Lower leg skin (tissue), 4 donors: Measurements from ENCODE around the gene RACK1. TPM values are rescaled to one million over a fixed set of nuclear protein-coding genes. Genes with fewer than 3 reads are reported as not detected.

Experiments used
- DNase-seq, 2 donors: peaks; one replicate each; pipeline ENCODE4 v3.0.0-alpha.2; 2019; ENCODE audit warnings: low spot score in 2 of 2
- H3K4me3 ChIP-seq: fragments of 200-600 bp; sonication (generic); 2 replicates; pipeline ENCODE4 v1.5.1; 2017; ENCODE audit warnings: mild to moderate bottlenecking, low read depth; ENCODE audit not compliant: poor library complexity, severe bottlenecking
- POLR2A ChIP-seq, 2 donors: fragments of 450-650 bp; IDR thresholded peaks; one replicate each; pipeline ENCODE4 v1.6.1; 2016 to 2017; ENCODE audit warnings: antibody characterized with exemption in 2 of 2, mild to moderate bottlenecking in 1 of 2, moderate library complexity in 1 of 2
- WGBS, 2 donors: methylation state at CpG; one replicate each; pipeline ENCODE4 v1.1.5; 2018; 5-methylcytosine and 5-hydroxymethylcytosine counted together
- intact Hi-C: fragments of 100-400 bp; cut with DNase I; formaldehyde crosslinking; loops from one replicate; pipeline ENCODE4 v1.15.0; 2023; ENCODE audit warnings: low total_unique reads
- total RNA-seq, 4 donors: library from RNA; depleted of rRNA; stranded (reverse); fragments of >200 nt; gene quantifications; one replicate each; pipeline ENCODE4 v1.1.0, GENCODE V29; 2016
- TF ChIP-seq, protein P1 (sequence below), 3 donors: fragments of 450-650 bp; IDR thresholded peaks; one replicate each; pipeline ENCODE4 v1.5.1; 2016; ENCODE audit warnings: antibody characterized with exemption in 3 of 3, mild to moderate bottlenecking in 3 of 3, moderate library complexity in 2 of 3

RACK1 gene
- total RNA-seq, 4 donors from 2014 or later = 3,064 to 4,085 (median 3,503) TPM

DNA sequence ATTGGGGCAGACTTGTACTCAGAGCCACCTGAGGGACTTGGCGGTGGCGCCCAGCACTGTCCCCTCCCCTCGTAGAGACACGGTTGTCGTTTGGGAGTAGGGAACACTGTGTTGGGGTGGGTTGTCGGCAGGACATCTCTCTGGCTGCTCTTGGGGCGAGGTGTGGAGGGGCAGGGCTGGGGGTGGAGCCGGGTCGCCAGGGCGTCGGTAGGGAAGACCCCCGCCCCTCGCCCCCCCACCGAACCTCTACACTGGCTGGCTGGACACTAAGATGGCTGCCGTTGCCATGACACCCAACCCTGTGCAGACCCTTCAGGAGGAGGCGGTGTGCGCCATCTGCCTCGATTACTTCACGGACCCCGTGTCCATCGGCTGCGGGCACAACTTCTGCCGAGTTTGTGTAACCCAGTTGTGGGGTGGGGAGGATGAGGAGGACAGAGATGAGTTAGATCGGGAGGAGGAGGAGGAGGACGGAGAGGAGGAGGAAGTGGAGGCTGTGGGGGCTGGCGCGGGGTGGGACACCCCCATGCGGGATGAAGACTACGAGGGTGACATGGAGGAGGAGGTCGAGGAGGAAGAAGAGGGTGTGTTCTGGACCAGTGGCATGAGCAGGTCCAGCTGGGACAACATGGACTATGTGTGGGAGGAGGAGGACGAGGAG, 19.8 kb downstream of the RACK1 start:
- H3K4me3 ChIP-seq = peak overlapping the region; percentile 58
- no peak for DNase-seq
- 2% methylated on average over 30 to 31 of the region's 31 CpGs for WGBS, 2 donors
- no peak for TF ChIP-seq POLR2A (IDR thresholded peaks at IDR 0.05)
- TF ChIP-seq, protein P1, sequence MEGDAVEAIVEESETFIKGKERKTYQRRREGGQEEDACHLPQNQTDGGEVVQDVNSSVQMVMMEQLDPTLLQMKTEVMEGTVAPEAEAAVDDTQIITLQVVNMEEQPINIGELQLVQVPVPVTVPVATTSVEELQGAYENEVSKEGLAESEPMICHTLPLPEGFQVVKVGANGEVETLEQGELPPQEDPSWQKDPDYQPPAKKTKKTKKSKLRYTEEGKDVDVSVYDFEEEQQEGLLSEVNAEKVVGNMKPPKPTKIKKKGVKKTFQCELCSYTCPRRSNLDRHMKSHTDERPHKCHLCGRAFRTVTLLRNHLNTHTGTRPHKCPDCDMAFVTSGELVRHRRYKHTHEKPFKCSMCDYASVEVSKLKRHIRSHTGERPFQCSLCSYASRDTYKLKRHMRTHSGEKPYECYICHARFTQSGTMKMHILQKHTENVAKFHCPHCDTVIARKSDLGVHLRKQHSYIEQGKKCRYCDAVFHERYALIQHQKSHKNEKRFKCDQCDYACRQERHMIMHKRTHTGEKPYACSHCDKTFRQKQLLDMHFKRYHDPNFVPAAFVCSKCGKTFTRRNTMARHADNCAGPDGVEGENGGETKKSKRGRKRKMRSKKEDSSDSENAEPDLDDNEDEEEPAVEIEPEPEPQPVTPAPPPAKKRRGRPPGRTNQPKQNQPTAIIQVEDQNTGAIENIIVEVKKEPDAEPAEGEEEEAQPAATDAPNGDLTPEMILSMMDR (IDR thresholded peaks at IDR 0.05) = no peak
- intact Hi-C loops = no loop called here

DNA sequence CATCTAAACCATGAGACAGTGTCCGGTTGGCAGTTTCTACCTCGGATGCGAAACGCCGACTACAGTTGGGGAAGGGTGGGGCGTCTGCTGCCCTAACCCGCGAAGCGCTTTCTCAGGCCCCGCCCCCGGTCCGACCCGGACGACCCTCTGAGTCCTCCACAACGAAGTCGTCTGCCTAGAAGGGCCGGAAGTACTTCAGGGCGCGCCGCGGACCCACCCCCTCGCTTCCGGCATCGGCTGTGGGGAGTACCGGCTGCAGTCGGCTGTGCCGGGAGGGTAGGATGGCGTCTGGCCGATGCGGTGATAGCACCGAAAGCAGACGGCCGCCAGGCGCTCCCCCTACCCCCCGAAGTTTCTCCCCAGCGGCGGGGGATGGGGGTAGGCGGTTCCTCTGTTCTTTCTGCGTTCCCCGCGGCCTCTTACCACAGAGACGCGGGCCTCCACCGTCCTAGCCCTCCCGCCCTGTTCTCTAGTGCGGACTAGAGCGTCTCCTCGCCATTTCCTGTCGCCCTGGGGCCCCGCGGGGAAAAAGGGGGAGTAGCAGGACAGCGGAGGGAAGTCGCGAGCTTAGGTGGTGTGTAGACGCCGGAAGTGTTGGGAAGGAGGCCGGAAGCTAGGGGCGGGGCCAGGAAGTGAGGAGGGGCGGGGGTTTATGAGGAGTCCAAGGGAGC, 20.5 kb downstream of the RACK1 start, which contains the start of gene TRIM41:
TSS of gene TRIM41 (plus strand) at position 224 of the 671 bp plus-strand sequence. CDS start 719 bp downstream, outside the sequence.
- intact Hi-C loops = no loop called here
- H3K4me3 ChIP-seq = peak within 1 kb of the TSS; percentile 58
- TF ChIP-seq, protein P1 (IDR thresholded peaks at IDR 0.05) = no peak
- peak in 1 of 2 donors; percentile 53 for TF ChIP-seq POLR2A (IDR thresholded peaks at IDR 0.05)
- WGBS, 2 donors = 0% methylated on average over 44 to 47 of the region's 59 CpGs
- peak; percentile 98 to 100 for DNase-seq

DNA sequence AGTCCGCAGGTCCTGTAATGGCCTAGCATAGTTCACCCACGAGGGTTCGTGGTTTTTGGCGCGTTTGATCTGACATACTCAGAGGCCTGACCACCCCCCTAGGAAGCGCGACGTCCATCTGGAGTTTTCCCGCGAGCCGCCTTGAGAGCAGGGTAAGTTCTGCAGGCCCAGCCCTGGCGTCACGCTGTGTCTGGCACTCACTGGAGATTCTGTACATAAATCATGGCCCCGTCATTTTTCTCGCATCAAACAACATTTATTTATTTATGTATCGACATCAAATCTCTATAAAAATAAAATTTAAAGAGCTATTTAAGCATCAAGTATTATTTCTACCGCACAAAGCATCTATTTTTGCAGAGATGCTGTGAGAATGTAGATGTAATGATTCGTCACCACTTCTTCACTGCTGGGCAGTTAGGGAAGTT, 21.1 kb downstream of the RACK1 start:
- no peak for TF ChIP-seq POLR2A (IDR thresholded peaks at IDR 0.05)
- TF ChIP-seq, protein P1 (IDR thresholded peaks at IDR 0.05) = no peak
- 0 to 1% methylated on average over 18 of the region's 18 CpGs for WGBS, 2 donors
- intact Hi-C loops = no loop called here
- no peak for DNase-seq
- H3K4me3 ChIP-seq = peak overlapping the region; percentile 58

DNA sequence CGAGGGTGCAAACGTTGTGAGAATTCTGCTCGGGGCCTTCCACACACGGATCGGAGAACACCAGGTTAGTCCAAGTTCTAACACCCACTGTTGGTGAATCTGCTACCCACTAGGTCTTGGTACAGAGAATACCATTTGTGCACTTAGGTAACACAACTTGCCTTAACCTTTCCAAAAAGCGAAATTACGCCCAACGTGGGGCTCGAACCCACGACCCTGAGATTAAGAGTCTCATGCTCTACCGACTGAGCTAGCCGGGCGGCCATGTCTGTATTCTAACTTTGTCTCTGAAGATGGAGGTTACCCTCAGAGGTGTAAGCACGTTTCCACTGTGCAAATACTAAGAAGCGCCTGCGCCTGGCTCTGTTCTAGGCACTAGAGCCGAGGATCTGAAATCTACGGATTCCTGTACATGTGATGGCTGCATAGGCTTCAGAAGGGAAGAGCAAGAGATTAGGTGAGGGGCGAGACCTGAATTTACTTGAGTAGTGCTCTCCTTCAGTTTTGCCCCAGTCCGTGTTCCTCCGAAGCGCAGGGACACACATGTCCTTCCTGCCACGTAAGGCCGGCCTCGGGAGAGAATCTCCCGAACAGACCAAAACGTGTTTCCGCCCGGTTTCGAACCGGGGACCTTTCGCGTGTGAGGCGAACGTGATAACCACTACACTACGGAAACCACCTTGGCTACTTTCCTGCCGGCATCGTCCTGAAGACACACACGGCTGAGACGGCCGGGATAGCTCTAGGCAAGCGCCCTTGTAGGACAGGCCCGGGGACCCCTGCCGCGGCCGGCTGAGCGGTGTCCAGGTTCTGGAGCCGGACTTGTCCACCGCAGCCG, 21.7 kb downstream of the RACK1 start:
- TF ChIP-seq, protein P1 (IDR thresholded peaks at IDR 0.05) = peak in 1 of 3 donors; percentile 19
- TF ChIP-seq POLR2A (IDR thresholded peaks at IDR 0.05) = no peak
- H3K4me3 ChIP-seq = peak overlapping the region; percentile 58
- peak; percentile 97 to 100 for DNase-seq
- WGBS, 2 donors = 4 to 6% methylated on average over 47 to 50 of the region's 50 CpGs
- intact Hi-C loops = no loop called here

DNA sequence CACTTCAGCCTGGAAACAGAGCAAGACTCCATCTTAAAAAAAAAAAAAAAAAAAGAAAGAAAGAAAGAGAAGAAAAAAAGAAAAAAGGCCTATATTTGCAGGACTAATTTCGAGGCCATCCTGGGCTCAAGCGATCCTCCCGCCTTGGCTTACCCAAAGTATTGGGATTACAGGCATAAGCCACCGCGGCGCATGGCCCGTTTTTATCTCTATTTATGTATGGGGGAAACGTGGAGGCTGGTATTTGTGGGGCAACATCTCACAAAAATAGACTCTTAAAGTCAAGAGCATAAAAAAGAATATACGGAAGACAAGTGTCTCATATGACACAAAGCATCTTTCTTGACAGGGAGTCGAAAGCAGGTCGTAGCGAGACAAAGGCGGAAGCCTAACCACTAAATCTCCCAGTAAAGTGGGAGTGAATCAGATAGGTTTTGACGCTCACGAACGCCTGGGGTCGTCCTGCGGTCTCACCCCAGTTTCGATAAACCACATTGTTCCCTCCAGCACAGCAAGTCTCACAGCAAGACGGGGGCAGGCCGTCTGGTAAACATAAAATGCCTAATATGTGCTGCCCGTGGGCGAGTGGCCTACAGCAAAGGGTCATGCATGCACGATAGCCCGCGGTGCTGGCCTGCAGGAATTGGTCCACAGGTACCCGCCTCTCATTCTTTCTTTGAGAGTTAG, 22.5 kb downstream of the RACK1 start:
- TF ChIP-seq, protein P1 (IDR thresholded peaks at IDR 0.05) = no peak
- TF ChIP-seq POLR2A (IDR thresholded peaks at IDR 0.05) = no peak
- 52 to 61% methylated on average over 27 of the region's 27 CpGs for WGBS, 2 donors
- DNase-seq = no peak
- intact Hi-C loops = no loop called here
- H3K4me3 ChIP-seq = no peak overlapping the region
